Fibroblast of lung (primary cell): ENCODE measurements around the gene ELMOD3. TPM values are rescaled to one million over a fixed set of nuclear protein-coding genes. Genes with fewer than 3 reads are reported as not detected.

Source experiments
- DNase-seq, 2 donors: peaks; one replicate each; pipeline versions ENCODE4 v3.0.0 to v3.0.0-alpha.2; 2010; ENCODE audit warnings: low read depth in 2 of 2
- H2AFZ ChIP-seq: 2 replicates; pipeline ENCODE4 v1.5.1; 2012; ENCODE audit warnings: low read length, control low read depth, inconsistent platforms
- H3K27ac ChIP-seq: 2 replicates; pipeline ENCODE4 v1.5.1; 2011; ENCODE audit warnings: low read length, control low read depth; ENCODE audit not compliant: insufficient read depth
- H3K27me3 ChIP-seq: 2 replicates; pipeline ENCODE4 v1.5.1; 2011; ENCODE audit warnings: mild to moderate bottlenecking, low read length; ENCODE audit not compliant: control insufficient read depth, insufficient read depth
- H3K36me3 ChIP-seq: 2 replicates; pipeline ENCODE4 v1.5.1; 2011; ENCODE audit warnings: low read length; ENCODE audit not compliant: control insufficient read depth, insufficient read depth
- H3K4me1 ChIP-seq: 2 replicates; pipeline ENCODE4 v1.5.1; 2011; ENCODE audit warnings: low read length; ENCODE audit not compliant: control insufficient read depth, insufficient read depth; ENCODE audit errors: extremely low read depth
- H3K4me2 ChIP-seq: 2 replicates; pipeline ENCODE4 v1.5.1; 2011; ENCODE audit warnings: low read length, control low read depth; ENCODE audit not compliant: insufficient read depth; ENCODE audit errors: extremely low read depth
- H3K4me3 ChIP-seq, 4 experiments: fragments of 200-600 bp in 1 of 4; sonication (generic) in 1 of 4; replicated peaks in 1 of 4; 2 replicates each; pipeline ENCODE4 v1.5.1; 2011 to 2016; ENCODE audit warnings: low read length in 4 of 4, low read depth in 3 of 4, mild to moderate bottlenecking in 3 of 4, control low read depth in 2 of 4, inconsistent platforms in 1 of 4, mixed read lengths in 1 of 4; ENCODE audit not compliant: insufficient read depth in 1 of 4; ENCODE audit errors: control extremely low read depth in 1 of 4
- H3K79me2 ChIP-seq: 2 replicates; pipeline ENCODE4 v1.5.1; 2012; ENCODE audit warnings: mild to moderate bottlenecking, low read length, inconsistent platforms; ENCODE audit not compliant: control insufficient read depth, insufficient read depth
- H3K9ac ChIP-seq: 2 replicates; pipeline ENCODE4 v1.5.1; 2011; ENCODE audit warnings: mild to moderate bottlenecking, low read length, control low read depth; ENCODE audit not compliant: insufficient read depth
- H3K9me3 ChIP-seq: 2 replicates; pipeline ENCODE4 v1.5.1; 2012; ENCODE audit warnings: low read depth, low read length; ENCODE audit not compliant: control insufficient read depth, insufficient read depth
- H4K20me1 ChIP-seq: 2 replicates; pipeline ENCODE4 v1.5.1; 2011; ENCODE audit warnings: low read length; ENCODE audit not compliant: control insufficient read depth, insufficient read depth; ENCODE audit errors: extremely low read depth
- EZH2 ChIP-seq: IDR thresholded peaks from 2 replicates; pipeline ENCODE4 v1.5.1; 2012; ENCODE audit warnings: low read length, control low read depth, mild to moderate bottlenecking; ENCODE audit errors: missing control alignments
- polyA plus RNA-seq, 2 donors: library from polyadenylated mRNA; depleted of rRNA in 1 of 2; stranded (reverse) in 1 of 2; unstranded in 1 of 2; fragments of >200 nt; gene quantifications; 2 replicates each; pipeline ENCODE4 v1.2.1, GENCODE V29; 2011 to 2012; ENCODE audit warnings: missing spikeins in 1 of 2
- total RNA-seq: library from RNA; depleted of rRNA; stranded (reverse); fragments of >200 nt; gene quantifications from 2 replicates; pipeline ENCODE4 v1.2.1, GENCODE V29; 2014
- TF ChIP-seq, protein P1 (sequence below), 2 donors: IDR thresholded peaks in 1 of 2; conservative IDR thresholded peaks in 1 of 2; 1 replicate in 1 of 2; 2 replicates in 1 of 2; pipeline ENCODE4 v1.5.1; 2011 to 2012; ENCODE audit warnings: low read length in 2 of 2, control low read depth in 1 of 2, inconsistent platforms in 1 of 2, low read depth in 1 of 2, mild to moderate bottlenecking in 1 of 2

The ELMOD3 gene
- total and polyA plus RNA-seq, 2 donors (not counting 1 experiment from before 2014, with no cell fraction given) = 13.0 to 27.9 TPM

DNA sequence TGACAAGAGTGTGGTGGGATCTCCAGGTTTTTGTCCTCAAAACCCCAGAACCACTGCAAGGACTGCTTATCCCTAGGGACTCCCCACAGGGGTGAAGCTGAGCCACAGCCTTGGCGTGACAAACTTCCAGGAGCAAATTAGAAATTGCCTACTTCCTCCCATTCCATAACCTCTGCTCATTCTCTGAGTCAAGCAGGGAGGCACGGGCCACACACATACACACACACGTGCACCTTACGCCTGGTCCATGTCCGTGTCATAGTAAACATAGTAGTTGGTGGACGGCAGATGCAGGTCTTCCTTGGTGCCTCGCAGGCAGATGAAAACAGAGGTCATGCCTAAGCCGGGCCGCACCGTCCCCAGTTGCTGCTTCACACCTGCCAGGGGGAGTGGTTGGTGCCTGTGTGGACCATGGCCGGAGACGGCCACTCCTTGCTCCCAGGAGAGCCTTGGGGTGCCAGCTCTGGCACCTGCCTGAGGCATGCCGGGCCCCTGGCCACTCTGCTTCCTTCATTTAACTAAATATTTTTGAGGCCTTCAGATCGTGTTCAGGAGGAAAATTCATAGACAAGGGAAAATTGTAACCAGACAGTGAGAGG is 10.1 kb upstream of the ELMOD3 start:
- Histone ChIP-seq H3K36me3 (peaks cover 12% of the 10 kb centered on the region), H3K4me3 (no peak overlapping the region), H3K79me2 (no peaks in the 10 kb centered on the region), H4K20me1 (no peaks in the 10 kb centered on the region), H2AFZ (no peak overlapping the region), H3K9me3 (no peaks in the 10 kb centered on the region), H3K27ac (no peak overlapping the region), H3K4me2 (no peak overlapping the region), H3K27me3 (peaks cover 2% of the 10 kb centered on the region), H3K4me1 (no peaks in the 10 kb centered on the region), H3K9ac (no peak overlapping the region)
- DNase-seq = no peak
- TF ChIP-seq, protein P1, sequence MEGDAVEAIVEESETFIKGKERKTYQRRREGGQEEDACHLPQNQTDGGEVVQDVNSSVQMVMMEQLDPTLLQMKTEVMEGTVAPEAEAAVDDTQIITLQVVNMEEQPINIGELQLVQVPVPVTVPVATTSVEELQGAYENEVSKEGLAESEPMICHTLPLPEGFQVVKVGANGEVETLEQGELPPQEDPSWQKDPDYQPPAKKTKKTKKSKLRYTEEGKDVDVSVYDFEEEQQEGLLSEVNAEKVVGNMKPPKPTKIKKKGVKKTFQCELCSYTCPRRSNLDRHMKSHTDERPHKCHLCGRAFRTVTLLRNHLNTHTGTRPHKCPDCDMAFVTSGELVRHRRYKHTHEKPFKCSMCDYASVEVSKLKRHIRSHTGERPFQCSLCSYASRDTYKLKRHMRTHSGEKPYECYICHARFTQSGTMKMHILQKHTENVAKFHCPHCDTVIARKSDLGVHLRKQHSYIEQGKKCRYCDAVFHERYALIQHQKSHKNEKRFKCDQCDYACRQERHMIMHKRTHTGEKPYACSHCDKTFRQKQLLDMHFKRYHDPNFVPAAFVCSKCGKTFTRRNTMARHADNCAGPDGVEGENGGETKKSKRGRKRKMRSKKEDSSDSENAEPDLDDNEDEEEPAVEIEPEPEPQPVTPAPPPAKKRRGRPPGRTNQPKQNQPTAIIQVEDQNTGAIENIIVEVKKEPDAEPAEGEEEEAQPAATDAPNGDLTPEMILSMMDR (conservative IDR thresholded peaks at IDR 0.05 in 1 of 2, IDR thresholded peaks at IDR 0.05 in 1 of 2; ENCODE audit: low read depth in 1 of 2, low read length in 2 of 2) = no peak
- no peak for TF ChIP-seq EZH2

DNA sequence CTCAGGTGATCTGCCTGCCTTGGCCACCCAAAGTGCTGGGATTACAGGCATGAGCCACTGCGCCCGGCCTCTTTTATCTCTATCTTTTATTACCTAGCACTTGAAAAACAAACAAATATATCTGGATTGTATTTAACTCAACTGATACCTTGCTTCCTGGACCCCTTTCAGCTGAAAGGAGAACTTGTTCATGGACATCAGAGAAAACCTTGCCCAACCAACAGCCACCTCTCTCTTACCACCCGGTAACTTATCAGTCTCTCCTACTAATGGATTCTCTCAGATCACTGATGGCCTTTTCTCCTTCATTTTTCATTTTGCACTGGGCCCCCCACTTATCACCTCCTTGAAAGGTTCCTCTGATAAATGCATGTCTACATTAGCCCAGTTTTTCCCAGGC is 7.0 kb upstream of the ELMOD3 start:
- Histone ChIP-seq H3K9ac (no peak overlapping the region), H3K27ac (no peak overlapping the region), H3K9me3 (no peaks in the 10 kb centered on the region), H3K36me3 (peaks cover 18% of the 10 kb centered on the region), H3K79me2 (peaks cover 2% of the 10 kb centered on the region), H3K4me3 (no peak overlapping the region), H3K4me1 (no peaks in the 10 kb centered on the region), H3K27me3 (no peaks in the 10 kb centered on the region), H4K20me1 (no peaks in the 10 kb centered on the region), H2AFZ (no peak overlapping the region), H3K4me2 (no peak overlapping the region)
- no peak for TF ChIP-seq EZH2
- no peak for DNase-seq

DNA sequence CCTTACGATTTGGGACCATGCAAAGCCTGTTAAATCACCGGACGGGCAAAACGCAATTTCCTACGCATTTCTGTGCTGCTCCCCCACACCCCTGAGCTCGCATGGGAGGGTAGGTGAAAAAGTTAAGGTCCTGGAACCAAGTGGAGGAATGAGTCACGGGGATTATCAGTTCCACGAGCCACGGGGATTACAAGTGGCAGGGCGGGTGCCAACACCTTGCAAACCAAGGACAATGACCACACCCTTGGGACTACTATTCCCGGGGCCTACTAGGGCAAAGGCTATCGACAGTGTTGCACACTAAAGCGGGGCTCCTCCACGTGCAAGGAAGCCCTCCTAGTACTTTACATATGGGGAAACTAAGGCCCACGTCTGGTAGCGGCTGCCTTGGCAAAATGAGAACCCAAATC is 688 bp upstream of the ELMOD3 start:
- Histone ChIP-seq H3K9ac (peak overlapping the region; percentile 43), H4K20me1 (no peaks in the 10 kb centered on the region), H3K4me1 (peaks cover 4% of the 10 kb centered on the region), H3K27ac (peak overlapping the region; percentile 45), H3K4me3 (peak overlapping the region; percentile 54 to 100 (median 84)), H2AFZ (peak overlapping the region; percentile 27), H3K79me2 (peaks cover 25% of the 10 kb centered on the region), H3K36me3 (peaks cover 16% of the 10 kb centered on the region), H3K4me2 (peak overlapping the region; percentile 82), H3K27me3 (no peaks in the 10 kb centered on the region), H3K9me3 (no peaks in the 10 kb centered on the region)
- peak; percentile 22 to 29 for DNase-seq
- TF ChIP-seq EZH2 = no peak
- TF ChIP-seq, protein P1 (conservative IDR thresholded peaks at IDR 0.05 in 1 of 2, IDR thresholded peaks at IDR 0.05 in 1 of 2; ENCODE audit: low read depth in 1 of 2, low read length in 2 of 2) = no peak
